Endodermal cell (in vitro differentiated cells): ENCODE data around the gene MFAP3L. TPM values are rescaled to one million over a fixed set of nuclear protein-coding genes. Genes with fewer than 3 reads are reported as not detected.

Experiments
- DNase-seq: peaks from one replicate; pipeline ENCODE4 v3.0.0-alpha.2; 2017
- H3K27ac ChIP-seq: 2 replicates; pipeline ENCODE4 v1.5.1; 2013; ENCODE audit warnings: mild to moderate bottlenecking, low read depth, low read length, moderate library complexity
- H3K27me3 ChIP-seq: 2 replicates; pipeline ENCODE4 v1.6.1; 2013; ENCODE audit warnings: mild to moderate bottlenecking, low read length, moderate library complexity; ENCODE audit not compliant: insufficient read depth, control insufficient read depth, poor library complexity, severe bottlenecking
- H3K36me3 ChIP-seq: 2 replicates; pipeline ENCODE4 v1.7.0; 2013; ENCODE audit warnings: mild to moderate bottlenecking, low read length, moderate library complexity; ENCODE audit not compliant: control insufficient read depth, insufficient read depth
- H3K4me1 ChIP-seq: one replicate; pipeline ENCODE4 v1.7.0; 2013; ENCODE audit warnings: low read length; ENCODE audit not compliant: control insufficient read depth, insufficient read depth
- H3K4me3 ChIP-seq: 2 replicates; pipeline ENCODE4 v1.5.1; 2013; ENCODE audit warnings: mild to moderate bottlenecking, low read length, moderate library complexity
- H3K9ac ChIP-seq: 2 replicates; pipeline ENCODE4 v1.6.1; 2013; ENCODE audit warnings: mild to moderate bottlenecking, low read length, moderate library complexity; ENCODE audit not compliant: poor library complexity, severe bottlenecking; ENCODE audit errors: extremely low read depth
- H3K9me3 ChIP-seq: 2 replicates; pipeline ENCODE4 v1.6.1; 2013; ENCODE audit warnings: mild to moderate bottlenecking, low read length, moderate library complexity; ENCODE audit not compliant: control insufficient read depth
- H3K27ac Mint-ChIP-seq: 2 replicates; pipeline ENCODE4 v1.8.0; 2020; ENCODE audit warnings: mixed read lengths
- H3K27me3 Mint-ChIP-seq: 2 replicates; pipeline ENCODE4 v1.8.0; 2021; ENCODE audit warnings: mild to moderate bottlenecking, mixed read lengths; ENCODE audit not compliant: insufficient read depth
- H3K36me3 Mint-ChIP-seq: 2 replicates; pipeline ENCODE4 v1.8.0; 2020; ENCODE audit warnings: low read depth, mixed read lengths
- H3K4me1 Mint-ChIP-seq: 2 replicates; pipeline ENCODE4 v1.8.0; 2020; ENCODE audit warnings: mixed read lengths
- H3K4me3 Mint-ChIP-seq: 2 replicates; pipeline ENCODE4 v1.8.0; 2020; ENCODE audit warnings: mild to moderate bottlenecking, moderate library complexity, mixed read lengths
- H3K9me3 Mint-ChIP-seq: 2 replicates; pipeline ENCODE4 v1.8.0; 2020; ENCODE audit warnings: mild to moderate bottlenecking, mixed read lengths
- CTCF ChIP-seq: fragments of 200-600 bp; sonication (generic); conservative IDR thresholded peaks from 2 replicates; pipeline ENCODE4 v1.5.0; 2021; ENCODE audit warnings: antibody characterized with exemption, mild to moderate bottlenecking
- WGBS, 2 experiments: methylation state at CpG; one replicate each; pipeline versions ENCODE4 v1.1.5 to v1.1.7; 2013; ENCODE audit warnings: missing lambda C conversion rate in 2 of 2, mixed read lengths in 1 of 2; ENCODE audit not compliant: insufficient coverage in 1 of 2, insufficient read length in 1 of 2; 5-methylcytosine and 5-hydroxymethylcytosine counted together
- total RNA-seq, 2 donors: library from RNA; stranded (reverse); fragmentation: NEBNext Ultra II Directional in 1 of 2; extraction: Animal tissue kit (Norgen Biotek cat#: 25700) in 1 of 2; gene quantifications; 2 replicates in 1 of 2; 3 replicates in 1 of 2; pipeline ENCODE4 v1.2.1, GENCODE V29; 2021

The MFAP3L gene
- total RNA-seq, 2 donors from 2014 or later, result 19.6 to 25.3 TPM

GRCh38 chr4:170022211-170022610, 4.0 kb downstream of the MFAP3L start:
- peaks cover 14% of the 10 kb centered on the region for H3K4me1 ChIP-seq
- peaks cover 44% of the 10 kb centered on the region for H3K4me1 Mint-ChIP-seq
- H3K36me3 Mint-ChIP-seq, result peaks cover 9% of the 10 kb centered on the region
- TF ChIP-seq CTCF, result no peak
- no peaks in the 10 kb centered on the region for H3K36me3 ChIP-seq
- H3K27ac ChIP-seq, result no peak overlapping the region
- H3K27me3 ChIP-seq, result peaks cover 21% of the 10 kb centered on the region
- H3K4me3 ChIP-seq, result no peak overlapping the region
- no peak overlapping the region for H3K27ac Mint-ChIP-seq
- WGBS, 2 experiments, result 92 to 99% methylated on average over 2 of the region's 2 CpGs
- H3K27me3 Mint-ChIP-seq, result peaks cover 5% of the 10 kb centered on the region
- H3K9ac ChIP-seq, result no peak overlapping the region
- no peak overlapping the region for H3K4me3 Mint-ChIP-seq
- no peaks in the 10 kb centered on the region for H3K9me3 ChIP-seq
- DNase-seq, result no peak
- H3K9me3 Mint-ChIP-seq, result no peaks in the 10 kb centered on the region

- H3K9me3 ChIP-seq, result no peaks in the 10 kb centered on the region
- H3K36me3 Mint-ChIP-seq, result peaks cover 2% of the 10 kb centered on the region
- no peak for TF ChIP-seq CTCF
- H3K36me3 ChIP-seq, result no peaks in the 10 kb centered on the region
- no peaks in the 10 kb centered on the region for H3K9me3 Mint-ChIP-seq
- 20 to 64% methylated on average over 1 to 3 of the region's 3 CpGs for WGBS, 2 experiments
- no peak overlapping the region for H3K4me3 Mint-ChIP-seq
- peaks cover 4% of the 10 kb centered on the region for H3K27me3 ChIP-seq
- no peaks in the 10 kb centered on the region for H3K27me3 Mint-ChIP-seq
- H3K27ac ChIP-seq, result no peak overlapping the region
- peaks cover 11% of the 10 kb centered on the region for H3K4me1 ChIP-seq
- H3K4me1 Mint-ChIP-seq, result peaks cover 56% of the 10 kb centered on the region
- H3K9ac ChIP-seq, result no peak overlapping the region
- no peak for DNase-seq
- peak overlapping the region; percentile 14 for H3K27ac Mint-ChIP-seq
- no peak overlapping the region for H3K4me3 ChIP-seq
Observed at GRCh38 chr4:170017252-170017651, 8.9 kb downstream of the MFAP3L start.

- no peak for DNase-seq
- no peaks in the 10 kb centered on the region for H3K36me3 ChIP-seq
- H3K27me3 Mint-ChIP-seq, result no peaks in the 10 kb centered on the region
Observed at GRCh38 chr4:170015285-170015684, 10.9 kb downstream of the MFAP3L start.

More at GRCh38 chr4:170015285-170015684, 10.9 kb downstream of the MFAP3L start:
- WGBS, 2 experiments, result 83 to 95% methylated on average over 1 to 4 of the region's 4 CpGs
- no peak overlapping the region for H3K27ac ChIP-seq
- TF ChIP-seq CTCF, result no peak
- H3K4me1 Mint-ChIP-seq, result peaks cover 47% of the 10 kb centered on the region
- H3K27ac Mint-ChIP-seq, result no peak overlapping the region
- peaks cover 13% of the 10 kb centered on the region for H3K9me3 ChIP-seq
- peaks cover 4% of the 10 kb centered on the region for H3K27me3 ChIP-seq
- H3K4me3 Mint-ChIP-seq, result no peak overlapping the region
- peaks cover 13% of the 10 kb centered on the region for H3K36me3 Mint-ChIP-seq
- no peak overlapping the region for H3K9ac ChIP-seq
- H3K4me3 ChIP-seq, result no peak overlapping the region
- H3K9me3 Mint-ChIP-seq, result peaks cover 9% of the 10 kb centered on the region
- peaks cover 11% of the 10 kb centered on the region for H3K4me1 ChIP-seq
